GM21528 (cell line): ENCODE measurements around the gene RDH5.
"Not testable (repeated sequence)": the region's sequence is repeated elsewhere in the genome, so short reads cannot be mapped to it uniquely, and the experiment has no call there.

Experiments used
- ATAC-seq: cut with Tn5 transposase; IDR thresholded peaks from one replicate; pipeline ENCODE4 v1.9.1; 2021; ENCODE audit warnings: mild to moderate bottlenecking, moderate library complexity; ENCODE audit not compliant: unreplicated experiment, low FRiP score

The RDH5 gene

DNA sequence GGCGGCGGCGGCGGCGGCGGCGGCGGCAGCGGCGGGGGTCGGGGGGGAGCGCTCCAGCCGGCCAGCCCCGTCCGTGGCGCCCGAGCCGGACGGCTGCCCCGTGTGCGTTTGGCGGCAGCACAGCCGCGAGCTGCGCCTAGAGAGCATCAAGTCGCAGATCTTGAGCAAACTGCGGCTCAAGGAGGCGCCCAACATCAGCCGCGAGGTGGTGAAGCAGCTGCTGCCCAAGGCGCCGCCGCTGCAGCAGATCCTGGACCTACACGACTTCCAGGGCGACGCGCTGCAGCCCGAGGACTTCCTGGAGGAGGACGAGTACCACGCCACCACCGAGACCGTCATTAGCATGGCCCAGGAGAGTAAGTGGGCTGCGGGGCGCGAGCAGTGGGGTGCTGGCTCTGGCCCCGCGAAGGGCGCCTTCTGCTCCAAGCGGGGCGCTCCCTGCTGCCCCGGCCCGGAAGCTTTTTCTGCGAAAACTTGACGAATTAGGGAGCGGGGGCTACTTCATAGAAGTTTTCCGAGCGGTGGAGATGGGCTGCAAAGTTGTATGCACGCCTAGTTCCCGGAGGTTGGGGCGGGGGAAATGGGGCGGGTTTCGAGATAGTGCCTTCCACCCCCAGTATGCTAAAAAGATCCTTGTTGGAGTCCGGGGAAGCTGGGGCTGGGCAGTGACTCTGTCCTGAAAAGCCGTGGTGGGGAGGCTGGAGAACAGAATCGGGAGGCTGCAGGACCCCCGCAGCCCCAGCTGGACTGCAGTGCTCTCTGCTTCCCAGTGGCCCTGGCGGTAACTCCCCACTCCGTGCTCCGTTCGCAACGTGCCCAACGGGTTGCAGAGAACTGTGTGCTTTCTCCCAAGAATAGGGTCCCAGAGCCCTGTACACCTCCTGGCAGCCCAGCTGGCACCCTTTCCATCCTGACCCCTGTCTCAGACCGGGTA is 23.5 kb downstream of the RDH5 start:
- no peak for ATAC-seq

DNA sequence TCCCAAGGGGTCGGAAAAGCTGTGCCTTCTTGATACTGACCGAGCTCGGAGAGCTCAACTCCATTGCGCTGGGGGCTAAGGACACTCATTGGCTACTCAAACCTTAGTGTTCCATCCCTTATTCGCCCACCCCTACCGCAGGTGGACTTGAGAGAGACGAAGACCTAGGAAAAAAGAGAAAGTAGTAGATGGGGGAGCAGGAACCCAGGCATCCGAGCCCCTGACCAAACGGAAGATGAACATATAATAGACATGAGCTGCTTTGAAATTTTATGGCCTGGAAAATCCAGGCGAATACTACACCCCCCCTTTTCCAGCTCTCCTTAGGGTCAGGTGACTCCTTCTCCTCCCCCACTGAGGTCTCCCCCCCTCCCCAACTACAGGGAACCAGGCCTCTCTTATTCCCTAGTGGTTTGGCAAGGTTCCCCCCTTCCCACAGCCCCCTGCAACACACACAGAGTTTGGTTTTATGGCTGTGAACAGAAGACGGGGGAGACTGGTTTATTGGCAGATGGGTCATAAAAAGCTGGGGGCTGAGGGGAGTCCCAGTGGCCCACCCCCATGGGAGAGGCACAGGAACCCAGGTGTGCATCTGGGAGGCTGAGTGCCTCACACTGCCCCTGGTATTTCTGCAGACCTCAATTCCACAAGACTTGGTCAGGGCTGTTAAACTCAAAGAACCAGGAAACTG is 24.3 kb downstream of the RDH5 start:
- no peak for ATAC-seq

DNA sequence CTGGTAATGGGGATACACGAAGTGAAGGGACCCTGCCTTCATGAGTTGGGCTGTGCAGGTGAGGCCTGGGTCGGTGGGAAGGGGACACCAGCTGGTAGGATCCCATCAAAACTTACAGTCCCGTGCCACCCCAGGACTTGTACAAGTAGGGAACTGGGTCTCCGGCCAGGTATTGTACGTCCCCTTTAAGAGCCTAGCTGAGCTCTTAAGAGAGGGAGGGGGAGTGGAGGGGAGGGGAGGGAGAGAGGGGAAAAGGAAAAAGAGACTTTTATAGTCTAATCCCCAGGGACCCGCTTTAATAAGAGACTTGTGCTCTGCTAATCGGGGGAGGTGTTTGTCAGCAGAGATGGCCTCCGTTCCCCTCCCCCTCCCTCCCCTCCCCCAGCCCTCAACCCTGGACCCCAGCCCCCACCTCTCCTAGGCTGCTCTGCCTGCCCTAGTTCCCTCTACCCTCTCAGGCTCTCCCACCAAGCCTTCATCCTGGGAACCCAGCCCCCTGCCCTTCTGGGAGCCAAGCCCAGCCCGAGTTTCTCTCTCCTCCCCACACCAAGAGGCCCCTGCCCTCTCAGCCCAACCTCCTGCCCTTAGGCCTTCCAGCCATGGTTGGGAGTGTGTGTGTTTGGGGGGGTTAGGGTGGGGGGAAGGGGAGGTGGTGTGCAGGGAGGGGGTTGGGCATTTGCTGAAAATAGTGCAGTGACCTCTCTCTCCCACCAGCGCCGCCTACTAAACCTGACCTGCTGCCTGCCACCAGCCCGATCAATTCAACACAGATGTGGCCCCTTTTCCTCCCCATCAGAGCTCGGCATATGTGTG is 25.4 kb downstream of the RDH5 start:
- no peak for ATAC-seq

DNA sequence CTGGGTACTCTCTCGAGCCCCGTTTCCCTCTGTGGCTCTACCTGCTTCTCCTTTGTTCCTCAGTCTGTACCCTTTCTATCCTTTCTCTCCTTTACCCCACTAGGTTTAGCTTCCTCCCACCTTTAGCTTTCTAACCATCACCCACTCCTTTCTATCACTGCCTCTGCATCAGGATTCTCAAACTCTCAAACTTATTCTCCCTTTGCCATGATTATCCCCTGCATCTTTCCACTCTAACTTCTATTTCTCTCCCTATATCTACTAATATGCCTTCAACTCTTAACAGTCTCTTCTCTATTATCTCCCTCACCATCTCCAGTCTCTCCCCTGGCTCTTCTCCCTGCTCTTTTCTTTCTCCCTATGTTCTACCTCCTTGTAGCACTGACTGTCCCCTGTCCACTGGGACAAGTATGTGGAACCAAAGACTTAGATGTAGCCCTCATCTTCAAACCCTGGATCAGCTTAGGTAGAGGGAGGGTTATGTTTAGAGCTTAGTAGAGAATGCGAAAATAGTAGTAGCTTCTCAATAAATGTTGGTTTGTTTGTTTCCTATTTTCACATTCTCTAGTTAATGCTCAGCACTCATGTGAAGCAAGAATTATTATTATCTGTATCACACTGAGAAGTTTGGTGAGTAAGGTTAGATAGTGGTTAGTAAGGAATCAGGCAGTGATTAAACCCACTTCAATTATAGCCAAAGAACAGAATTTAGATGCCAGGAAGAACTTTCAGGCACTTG is 26.1 kb downstream of the RDH5 start:
- ATAC-seq = no peak

- ATAC-seq = no peak
Observed at GRCh38 chr12:55746913-55747231, 26.7 kb downstream of the RDH5 start.

DNA sequence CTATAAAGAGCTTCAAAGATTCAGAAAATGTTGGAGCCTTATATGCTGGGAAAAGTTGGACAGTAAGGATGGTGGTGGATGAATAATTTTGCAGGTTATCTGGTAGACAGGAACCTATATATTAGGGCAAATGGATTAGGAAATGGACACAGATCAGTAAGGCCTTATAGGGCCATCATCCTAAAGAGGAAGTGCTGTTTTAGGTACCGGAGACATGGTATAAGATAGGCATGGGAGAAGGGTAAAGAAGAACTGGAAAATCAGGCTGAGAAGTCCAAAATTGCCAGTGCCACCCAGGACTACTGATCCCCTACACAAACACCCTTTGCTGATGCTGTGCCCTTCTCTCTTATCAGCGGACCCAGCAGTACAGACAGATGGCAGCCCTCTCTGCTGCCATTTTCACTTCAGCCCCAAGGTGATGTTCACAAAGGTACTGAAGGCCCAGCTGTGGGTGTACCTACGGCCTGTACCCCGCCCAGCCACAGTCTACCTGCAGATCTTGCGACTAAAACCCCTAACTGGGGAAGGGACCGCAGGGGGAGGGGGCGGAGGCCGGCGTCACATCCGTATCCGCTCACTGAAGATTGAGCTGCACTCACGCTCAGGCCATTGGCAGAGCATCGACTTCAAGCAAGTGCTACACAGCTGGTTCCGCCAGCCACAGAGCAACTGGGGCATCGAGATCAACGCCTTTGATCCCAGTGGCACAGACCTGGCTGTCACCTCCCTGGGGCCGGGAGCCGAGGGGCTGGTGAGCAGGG is 28.2 kb downstream of the RDH5 start:
- ATAC-seq = no peak

- ATAC-seq = no peak
Observed at GRCh38 chr12:55755246-55755645, 35.1 kb downstream of the RDH5 start.

DNA sequence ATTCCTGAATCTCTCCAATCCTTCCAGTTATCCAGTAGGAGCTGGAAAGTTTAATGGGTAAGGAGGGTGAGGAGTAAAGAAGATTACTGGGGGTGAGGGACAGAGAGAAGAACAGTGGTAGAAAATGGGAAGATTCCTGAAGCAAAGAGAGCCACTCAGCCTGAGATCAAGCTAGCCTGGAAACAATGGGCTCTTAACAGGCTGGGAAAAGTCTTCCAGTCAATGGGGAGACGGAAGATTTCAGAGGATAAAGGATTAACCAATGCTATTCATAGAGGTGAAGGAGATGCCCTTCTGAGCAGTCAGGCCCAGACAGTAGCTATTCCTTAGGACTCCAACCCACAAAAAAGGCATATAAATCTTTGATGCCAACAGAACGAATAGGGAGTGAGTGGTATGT is 37.5 kb downstream of the RDH5 start:
- ATAC-seq = no peak

DNA sequence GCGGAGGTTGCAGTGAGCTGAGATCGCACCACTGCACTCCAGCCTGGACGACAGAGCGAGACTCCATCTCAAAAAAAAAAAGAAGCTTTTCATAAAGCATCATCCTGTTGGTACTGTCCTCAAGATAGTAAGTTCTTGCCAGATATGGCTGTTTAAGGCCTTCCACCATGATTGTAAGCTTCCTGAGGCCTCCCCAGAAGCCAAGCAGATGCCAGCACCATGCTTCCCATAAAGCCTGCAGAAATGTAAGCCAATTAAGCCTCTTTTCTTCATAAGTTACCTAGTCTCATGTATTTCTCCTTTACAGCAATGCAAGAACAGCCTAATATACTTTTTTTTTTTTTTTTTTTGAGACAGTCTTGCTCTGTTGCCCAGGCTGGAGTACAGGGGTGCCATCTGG is 38.4 kb downstream of the RDH5 start:
- ATAC-seq = not testable (repeated sequence)

GRCh38 chr12:55760663-55761062 is 40.5 kb downstream of the RDH5 start:
- ATAC-seq = no peak

GRCh38 chr12:55762646-55763045 is 42.5 kb downstream of the RDH5 start:
- no peak for ATAC-seq

DNA sequence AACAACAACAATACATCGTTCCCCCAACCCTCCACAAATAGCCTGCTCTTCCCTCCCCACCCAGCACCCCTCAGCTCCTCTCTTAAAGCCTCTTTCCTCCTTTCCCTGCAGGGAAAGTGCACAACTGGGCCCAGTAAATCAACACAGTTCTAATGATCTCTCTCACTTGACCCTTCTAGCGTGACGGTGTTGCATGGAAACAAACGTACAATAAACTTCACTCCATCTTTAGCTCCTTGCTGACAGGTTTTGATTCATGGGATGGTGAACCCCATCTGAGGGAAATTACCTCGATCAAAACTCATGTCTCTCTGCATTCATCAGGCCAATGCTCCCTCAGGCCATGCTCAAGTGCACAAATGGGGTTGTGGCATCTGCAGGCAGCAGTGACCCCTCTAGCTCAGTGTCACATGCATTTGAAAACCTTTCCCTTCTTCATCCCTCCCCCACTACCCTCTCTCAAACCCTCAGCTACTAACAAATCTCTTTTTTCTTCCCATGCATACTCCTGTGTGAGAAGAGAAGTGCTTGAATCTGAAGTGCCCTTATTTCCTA is 45.6 kb downstream of the RDH5 start:
- no peak for ATAC-seq

- no peak for ATAC-seq
Observed at GRCh38 chr12:55767156-55767555, 47.0 kb downstream of the RDH5 start.

DNA sequence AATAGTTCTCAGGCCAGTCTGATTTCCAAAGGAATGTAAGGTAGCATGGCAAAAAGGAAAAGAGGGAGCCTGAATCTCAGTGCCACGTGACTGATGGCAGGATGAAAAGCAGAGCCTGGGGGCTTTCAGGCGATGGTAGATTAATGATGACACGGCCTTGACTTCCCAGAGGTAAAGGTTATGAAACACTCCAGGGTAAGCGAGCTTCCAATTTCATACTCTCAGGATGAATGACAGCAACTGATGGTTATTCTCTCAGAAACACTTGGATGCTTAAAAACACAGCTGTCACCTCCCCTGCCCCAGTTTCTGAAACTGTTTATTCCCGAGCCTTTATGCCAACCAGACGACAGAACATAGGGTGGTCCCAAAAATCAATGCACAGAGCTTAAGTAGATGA is 51.5 kb downstream of the RDH5 start:
- ATAC-seq = no peak
